GM23338 (cell line): ENCODE data around the gene PITX1. TPM values are rescaled to one million over a fixed set of nuclear protein-coding genes. Genes with fewer than 3 reads are reported as not detected.

Experiments used
- ATAC-seq: fragments of 200-7000 bp; cut with Tn5 transposase; 3 replicates; pipeline ENCODE4 v1.9.1; 2020
- DNase-seq: peaks from one replicate; pipeline ENCODE4 v3.0.0-alpha.2; 2015; ENCODE audit warnings: low spot score
- H2AFZ ChIP-seq: fragments of 200-600 bp; sonication (generic); 2 replicates; pipeline ENCODE4 v1.8.0; 2016; ENCODE audit warnings: antibody characterized with exemption, mild to moderate bottlenecking, moderate library complexity
- H3F3A ChIP-seq: fragments of 200-600 bp; sonication (generic); replicated peaks from 2 replicates; pipeline ENCODE4 v1.8.0; 2017; ENCODE audit warnings: antibody characterized with exemption, mixed run types, low read depth
- H3K27ac ChIP-seq: fragments of 200-600 bp; sonication (generic); 2 replicates; pipeline ENCODE4 v1.6.1; 2016; ENCODE audit warnings: low read depth
- H3K27me3 ChIP-seq: fragments of 200-600 bp; sonication (generic); 2 replicates; pipeline ENCODE4 v1.8.0; 2016; ENCODE audit warnings: mild to moderate bottlenecking, mixed run types, moderate library complexity; ENCODE audit not compliant: insufficient read depth
- H3K36me3 ChIP-seq: fragments of 200-600 bp; sonication (generic); 2 replicates; pipeline ENCODE4 v1.8.0; 2016; ENCODE audit warnings: mild to moderate bottlenecking; ENCODE audit not compliant: insufficient read depth
- H3K4me1 ChIP-seq: fragments of 200-600 bp; sonication (generic); 2 replicates; pipeline ENCODE4 v1.8.0; 2016; ENCODE audit warnings: mild to moderate bottlenecking, moderate library complexity; ENCODE audit not compliant: insufficient read depth
- H3K4me2 ChIP-seq: fragments of 200-600 bp; sonication (generic); 2 replicates; pipeline ENCODE4 v1.7.1; 2017; ENCODE audit warnings: mixed run types
- H3K4me3 ChIP-seq: fragments of 200-600 bp; sonication (generic); 2 replicates; pipeline ENCODE4 v1.6.1; 2016; ENCODE audit warnings: mixed run types
- H3K79me2 ChIP-seq: fragments of 200-600 bp; sonication (generic); replicated peaks from 2 replicates; pipeline ENCODE4 v1.8.0; 2017; ENCODE audit warnings: mild to moderate bottlenecking; ENCODE audit not compliant: insufficient read depth
- H3K9me2 ChIP-seq: fragments of 200-600 bp; sonication (generic); 2 replicates; pipeline ENCODE4 v1.8.0; 2017; ENCODE audit not compliant: insufficient read depth
- H4K20me1 ChIP-seq: fragments of 200-600 bp; sonication (generic); replicated peaks from 2 replicates; pipeline ENCODE4 v1.8.0; 2017; ENCODE audit warnings: mild to moderate bottlenecking; ENCODE audit not compliant: insufficient read depth
- H3K27ac Mint-ChIP-seq: 2 replicates; pipeline ENCODE4 v1.8.0; 2020; ENCODE audit warnings: inconsistent platforms, mild to moderate bottlenecking, moderate library complexity, mixed read lengths
- H3K27me3 Mint-ChIP-seq: 3 replicates; pipeline ENCODE4 v1.8.0; 2022; ENCODE audit warnings: low read depth, mild to moderate bottlenecking, moderate library complexity, mixed read lengths, inconsistent platforms; ENCODE audit not compliant: insufficient read depth, poor library complexity
- H3K36me3 Mint-ChIP-seq: 3 replicates; pipeline ENCODE4 v1.8.0; 2021; ENCODE audit warnings: low read depth, mild to moderate bottlenecking, inconsistent platforms, moderate library complexity, mixed read lengths
- H3K4me1 Mint-ChIP-seq: 3 replicates; pipeline ENCODE4 v1.8.0; 2020; ENCODE audit warnings: mild to moderate bottlenecking, inconsistent platforms, mixed read lengths
- H3K4me3 Mint-ChIP-seq: 3 replicates; pipeline ENCODE4 v1.8.0; 2021; ENCODE audit warnings: moderate library complexity, mild to moderate bottlenecking, inconsistent platforms, mixed read lengths
- H3K9me3 Mint-ChIP-seq: 3 replicates; pipeline ENCODE4 v1.8.0; 2020; ENCODE audit warnings: moderate library complexity, mild to moderate bottlenecking, inconsistent platforms, mixed read lengths
- JUNB ChIP-seq: IDR thresholded peaks from one replicate; pipeline ENCODE4 v1.6.1; 2016; ENCODE audit warnings: antibody characterized with exemption; ENCODE audit not compliant: unreplicated experiment
- ZNF331 ChIP-seq: fragments of 250-450 bp; sonication (Bioruptor Pico); IDR thresholded peaks from 2 replicates; pipeline ENCODE4 v1.5.0; 2020; ENCODE audit warnings: low read depth, mild to moderate bottlenecking, moderate library complexity
- polyA plus RNA-seq: library from polyadenylated mRNA; unstranded; fragments of >200 nt; fragmentation: Nextera tagmentation; extraction: Ambion mirVana; gene quantifications from 2 replicates; pipeline ENCODE4 v1.2.1, GENCODE V29; 2016
- total RNA-seq: library from RNA; depleted of rRNA; stranded (reverse); fragments of >200 nt; shearing (Covaris generic); gene quantifications from 2 replicates; pipeline ENCODE4 v1.2.3, GENCODE V29; 2014
- TF ChIP-seq, protein P1 (sequence below): fragments of 250-450 bp; sonication (Bioruptor Pico); IDR thresholded peaks from 2 replicates; pipeline ENCODE4 v1.5.0; 2020; ENCODE audit warnings: mild to moderate bottlenecking, moderate library complexity
- TF ChIP-seq, protein P2 (sequence below): IDR thresholded peaks from one replicate; pipeline ENCODE4 v1.6.1; 2018; ENCODE audit warnings: antibody characterized with exemption; ENCODE audit not compliant: unreplicated experiment
- TF ChIP-seq, protein P3 (sequence below), 2 experiments: fragments of 200-600 bp in 1 of 2; sonication (generic) in 1 of 2; conservative IDR thresholded peaks; 2 replicates each; pipeline versions ENCODE4 v1.5.1 to v1.6.1; 2016 to 2017; ENCODE audit warnings: antibody characterized with exemption in 2 of 2, low read depth in 2 of 2, mild to moderate bottlenecking in 2 of 2, moderate library complexity in 1 of 2
- TF ChIP-seq, protein P4 (sequence below): IDR thresholded peaks from 2 replicates; pipeline ENCODE4 v1.6.1; 2016; ENCODE audit warnings: antibody characterized with exemption

Gene PITX1
- total and polyA plus RNA-seq, 2 experiments from 2014 or later = not detected

DNA sequence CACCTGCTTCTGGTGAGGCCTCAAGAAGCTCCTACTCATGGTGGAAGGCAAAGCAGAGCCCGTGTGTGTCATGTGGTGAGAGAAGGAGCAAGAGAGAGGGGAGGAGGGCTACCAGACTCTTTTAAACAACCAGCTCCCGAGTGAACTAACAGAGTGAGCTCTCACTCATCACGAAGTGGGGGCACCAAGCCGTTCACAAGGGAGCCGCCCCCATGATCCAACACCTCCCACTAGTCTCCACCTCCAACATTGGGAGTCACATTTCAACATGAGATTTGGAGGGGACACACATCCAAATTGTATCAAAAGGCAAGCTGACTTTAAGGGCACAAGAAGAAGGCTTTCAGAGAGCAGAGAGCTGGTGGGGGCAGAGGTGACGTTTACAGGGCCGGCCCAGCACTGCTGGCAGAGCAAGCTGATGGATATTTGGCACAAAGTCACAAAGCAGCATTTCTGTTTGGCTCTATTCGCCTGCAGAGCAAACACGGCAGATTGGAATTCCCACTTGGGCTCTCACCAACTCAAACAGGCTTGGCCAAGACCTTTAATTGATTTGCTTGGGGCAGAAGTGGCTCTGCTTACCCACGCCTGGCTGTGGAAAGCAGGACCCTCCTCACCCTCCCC lies 20.0 kb downstream of the PITX1 start:
- no peak overlapping the region for H3K27ac ChIP-seq
- H2AFZ ChIP-seq = no peak overlapping the region
- Mint-ChIP-seq H3K27ac (no peak overlapping the region), H3K36me3 (no peaks in the 10 kb centered on the region), H3K27me3 (peaks cover 8% of the 10 kb centered on the region), H3K9me3 (no peaks in the 10 kb centered on the region), H3K4me3 (no peak overlapping the region), H3K4me1 (peaks cover 3% of the 10 kb centered on the region)
- no peaks in the 10 kb centered on the region for H3K79me2 ChIP-seq
- no peaks in the 10 kb centered on the region for H3K4me1 ChIP-seq
- H3K4me3 ChIP-seq = no peak overlapping the region
- H3F3A ChIP-seq = no peaks in the 10 kb centered on the region
- ATAC-seq = no peak
- no peaks in the 10 kb centered on the region for H4K20me1 ChIP-seq
- H3K4me2 ChIP-seq = no peak overlapping the region
- H3K9me2 ChIP-seq = no peaks in the 10 kb centered on the region
- no peaks in the 10 kb centered on the region for H3K27me3 ChIP-seq
- TF ChIP-seq, protein P1, sequence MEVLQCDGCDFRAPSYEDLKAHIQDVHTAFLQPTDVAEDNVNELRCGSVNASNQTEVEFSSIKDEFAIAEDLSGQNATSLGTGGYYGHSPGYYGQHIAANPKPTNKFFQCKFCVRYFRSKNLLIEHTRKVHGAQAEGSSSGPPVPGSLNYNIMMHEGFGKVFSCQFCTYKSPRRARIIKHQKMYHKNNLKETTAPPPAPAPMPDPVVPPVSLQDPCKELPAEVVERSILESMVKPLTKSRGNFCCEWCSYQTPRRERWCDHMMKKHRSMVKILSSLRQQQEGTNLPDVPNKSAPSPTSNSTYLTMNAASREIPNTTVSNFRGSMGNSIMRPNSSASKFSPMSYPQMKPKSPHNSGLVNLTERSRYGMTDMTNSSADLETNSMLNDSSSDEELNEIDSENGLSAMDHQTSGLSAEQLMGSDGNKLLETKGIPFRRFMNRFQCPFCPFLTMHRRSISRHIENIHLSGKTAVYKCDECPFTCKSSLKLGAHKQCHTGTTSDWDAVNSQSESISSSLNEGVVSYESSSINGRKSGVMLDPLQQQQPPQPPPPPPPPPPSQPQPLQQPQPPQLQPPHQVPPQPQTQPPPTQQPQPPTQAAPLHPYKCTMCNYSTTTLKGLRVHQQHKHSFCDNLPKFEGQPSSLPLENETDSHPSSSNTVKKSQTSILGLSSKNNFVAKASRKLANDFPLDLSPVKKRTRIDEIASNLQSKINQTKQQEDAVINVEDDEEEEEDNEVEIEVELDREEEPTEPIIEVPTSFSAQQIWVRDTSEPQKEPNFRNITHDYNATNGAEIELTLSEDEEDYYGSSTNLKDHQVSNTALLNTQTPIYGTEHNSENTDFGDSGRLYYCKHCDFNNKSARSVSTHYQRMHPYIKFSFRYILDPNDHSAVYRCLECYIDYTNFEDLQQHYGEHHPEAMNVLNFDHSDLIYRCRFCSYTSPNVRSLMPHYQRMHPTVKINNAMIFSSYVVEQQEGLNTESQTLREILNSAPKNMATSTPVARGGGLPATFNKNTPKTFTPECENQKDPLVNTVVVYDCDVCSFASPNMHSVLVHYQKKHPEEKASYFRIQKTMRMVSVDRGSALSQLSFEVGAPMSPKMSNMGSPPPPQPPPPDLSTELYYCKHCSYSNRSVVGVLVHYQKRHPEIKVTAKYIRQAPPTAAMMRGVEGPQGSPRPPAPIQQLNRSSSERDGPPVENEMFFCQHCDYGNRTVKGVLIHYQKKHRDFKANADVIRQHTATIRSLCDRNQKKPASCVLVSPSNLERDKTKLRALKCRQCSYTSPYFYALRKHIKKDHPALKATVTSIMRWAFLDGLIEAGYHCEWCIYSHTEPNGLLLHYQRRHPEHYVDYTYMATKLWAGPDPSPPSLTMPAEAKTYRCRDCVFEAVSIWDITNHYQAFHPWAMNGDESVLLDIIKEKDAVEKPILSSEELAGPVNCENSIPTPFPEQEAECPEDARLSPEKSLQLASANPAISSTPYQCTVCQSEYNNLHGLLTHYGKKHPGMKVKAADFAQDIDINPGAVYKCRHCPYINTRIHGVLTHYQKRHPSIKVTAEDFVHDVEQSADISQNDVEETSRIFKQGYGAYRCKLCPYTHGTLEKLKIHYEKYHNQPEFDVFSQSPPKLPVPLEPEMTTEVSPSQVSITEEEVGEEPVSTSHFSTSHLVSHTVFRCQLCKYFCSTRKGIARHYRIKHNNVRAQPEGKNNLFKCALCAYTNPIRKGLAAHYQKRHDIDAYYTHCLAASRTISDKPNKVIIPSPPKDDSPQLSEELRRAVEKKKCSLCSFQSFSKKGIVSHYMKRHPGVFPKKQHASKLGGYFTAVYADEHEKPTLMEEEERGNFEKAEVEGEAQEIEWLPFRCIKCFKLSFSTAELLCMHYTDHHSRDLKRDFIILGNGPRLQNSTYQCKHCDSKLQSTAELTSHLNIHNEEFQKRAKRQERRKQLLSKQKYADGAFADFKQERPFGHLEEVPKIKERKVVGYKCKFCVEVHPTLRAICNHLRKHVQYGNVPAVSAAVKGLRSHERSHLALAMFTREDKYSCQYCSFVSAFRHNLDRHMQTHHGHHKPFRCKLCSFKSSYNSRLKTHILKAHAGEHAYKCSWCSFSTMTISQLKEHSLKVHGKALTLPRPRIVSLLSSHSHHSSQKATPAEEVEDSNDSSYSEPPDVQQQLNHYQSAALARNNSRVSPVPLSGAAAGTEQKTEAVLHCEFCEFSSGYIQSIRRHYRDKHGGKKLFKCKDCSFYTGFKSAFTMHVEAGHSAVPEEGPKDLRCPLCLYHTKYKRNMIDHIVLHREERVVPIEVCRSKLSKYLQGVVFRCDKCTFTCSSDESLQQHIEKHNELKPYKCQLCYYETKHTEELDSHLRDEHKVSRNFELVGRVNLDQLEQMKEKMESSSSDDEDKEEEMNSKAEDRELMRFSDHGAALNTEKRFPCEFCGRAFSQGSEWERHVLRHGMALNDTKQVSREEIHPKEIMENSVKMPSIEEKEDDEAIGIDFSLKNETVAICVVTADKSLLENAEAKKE (CRISPR knock-in tag) = no peak
- no peak for DNase-seq
- H3K36me3 ChIP-seq = no peaks in the 10 kb centered on the region

DNA sequence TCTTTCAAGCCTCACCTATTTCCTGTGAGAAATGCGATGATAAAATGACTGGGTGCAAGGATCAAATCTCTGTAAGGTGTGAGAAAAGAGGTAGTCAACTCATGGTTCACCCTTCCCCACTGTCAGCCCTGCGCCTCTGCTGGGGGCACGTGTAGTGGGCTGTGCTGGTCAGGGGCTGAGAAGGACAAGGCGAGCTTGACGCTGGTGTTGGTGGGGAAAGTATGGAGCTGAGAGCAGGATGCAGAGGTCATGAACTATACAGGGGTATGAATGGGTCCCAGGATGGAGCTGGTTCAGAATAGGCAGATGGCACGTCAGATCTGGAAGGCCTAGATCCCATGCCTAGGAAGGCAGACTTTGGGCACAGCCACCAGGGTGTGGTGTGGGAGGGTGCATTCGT lies 20.6 kb downstream of the PITX1 start:
- Histone ChIP-seq H3K27ac (no peak overlapping the region), H4K20me1 (no peaks in the 10 kb centered on the region), H3K9me2 (no peaks in the 10 kb centered on the region), H3F3A (no peaks in the 10 kb centered on the region), H3K79me2 (no peaks in the 10 kb centered on the region), H3K4me3 (no peak overlapping the region), H3K4me2 (no peak overlapping the region), H3K27me3 (no peaks in the 10 kb centered on the region), H2AFZ (no peak overlapping the region), H3K36me3 (no peaks in the 10 kb centered on the region), H3K4me1 (no peaks in the 10 kb centered on the region)
- Mint-ChIP-seq H3K4me3 (no peak overlapping the region), H3K27me3 (peaks cover 4% of the 10 kb centered on the region), H3K9me3 (no peaks in the 10 kb centered on the region), H3K27ac (no peak overlapping the region), H3K36me3 (no peaks in the 10 kb centered on the region), H3K4me1 (peaks cover 3% of the 10 kb centered on the region)
- no peak for DNase-seq
- no peak for ATAC-seq
- TF ChIP-seq ZNF331 (no peak), JUNB (no peak)
- TF ChIP-seq, protein P2, sequence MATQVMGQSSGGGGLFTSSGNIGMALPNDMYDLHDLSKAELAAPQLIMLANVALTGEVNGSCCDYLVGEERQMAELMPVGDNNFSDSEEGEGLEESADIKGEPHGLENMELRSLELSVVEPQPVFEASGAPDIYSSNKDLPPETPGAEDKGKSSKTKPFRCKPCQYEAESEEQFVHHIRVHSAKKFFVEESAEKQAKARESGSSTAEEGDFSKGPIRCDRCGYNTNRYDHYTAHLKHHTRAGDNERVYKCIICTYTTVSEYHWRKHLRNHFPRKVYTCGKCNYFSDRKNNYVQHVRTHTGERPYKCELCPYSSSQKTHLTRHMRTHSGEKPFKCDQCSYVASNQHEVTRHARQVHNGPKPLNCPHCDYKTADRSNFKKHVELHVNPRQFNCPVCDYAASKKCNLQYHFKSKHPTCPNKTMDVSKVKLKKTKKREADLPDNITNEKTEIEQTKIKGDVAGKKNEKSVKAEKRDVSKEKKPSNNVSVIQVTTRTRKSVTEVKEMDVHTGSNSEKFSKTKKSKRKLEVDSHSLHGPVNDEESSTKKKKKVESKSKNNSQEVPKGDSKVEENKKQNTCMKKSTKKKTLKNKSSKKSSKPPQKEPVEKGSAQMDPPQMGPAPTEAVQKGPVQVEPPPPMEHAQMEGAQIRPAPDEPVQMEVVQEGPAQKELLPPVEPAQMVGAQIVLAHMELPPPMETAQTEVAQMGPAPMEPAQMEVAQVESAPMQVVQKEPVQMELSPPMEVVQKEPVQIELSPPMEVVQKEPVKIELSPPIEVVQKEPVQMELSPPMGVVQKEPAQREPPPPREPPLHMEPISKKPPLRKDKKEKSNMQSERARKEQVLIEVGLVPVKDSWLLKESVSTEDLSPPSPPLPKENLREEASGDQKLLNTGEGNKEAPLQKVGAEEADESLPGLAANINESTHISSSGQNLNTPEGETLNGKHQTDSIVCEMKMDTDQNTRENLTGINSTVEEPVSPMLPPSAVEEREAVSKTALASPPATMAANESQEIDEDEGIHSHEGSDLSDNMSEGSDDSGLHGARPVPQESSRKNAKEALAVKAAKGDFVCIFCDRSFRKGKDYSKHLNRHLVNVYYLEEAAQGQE = no peak
- TF ChIP-seq, protein P3, sequence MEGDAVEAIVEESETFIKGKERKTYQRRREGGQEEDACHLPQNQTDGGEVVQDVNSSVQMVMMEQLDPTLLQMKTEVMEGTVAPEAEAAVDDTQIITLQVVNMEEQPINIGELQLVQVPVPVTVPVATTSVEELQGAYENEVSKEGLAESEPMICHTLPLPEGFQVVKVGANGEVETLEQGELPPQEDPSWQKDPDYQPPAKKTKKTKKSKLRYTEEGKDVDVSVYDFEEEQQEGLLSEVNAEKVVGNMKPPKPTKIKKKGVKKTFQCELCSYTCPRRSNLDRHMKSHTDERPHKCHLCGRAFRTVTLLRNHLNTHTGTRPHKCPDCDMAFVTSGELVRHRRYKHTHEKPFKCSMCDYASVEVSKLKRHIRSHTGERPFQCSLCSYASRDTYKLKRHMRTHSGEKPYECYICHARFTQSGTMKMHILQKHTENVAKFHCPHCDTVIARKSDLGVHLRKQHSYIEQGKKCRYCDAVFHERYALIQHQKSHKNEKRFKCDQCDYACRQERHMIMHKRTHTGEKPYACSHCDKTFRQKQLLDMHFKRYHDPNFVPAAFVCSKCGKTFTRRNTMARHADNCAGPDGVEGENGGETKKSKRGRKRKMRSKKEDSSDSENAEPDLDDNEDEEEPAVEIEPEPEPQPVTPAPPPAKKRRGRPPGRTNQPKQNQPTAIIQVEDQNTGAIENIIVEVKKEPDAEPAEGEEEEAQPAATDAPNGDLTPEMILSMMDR (conservative IDR thresholded peaks at IDR 0.05; ENCODE audit: low read depth in 2 of 2) = no peak
- TF ChIP-seq, protein P4, sequence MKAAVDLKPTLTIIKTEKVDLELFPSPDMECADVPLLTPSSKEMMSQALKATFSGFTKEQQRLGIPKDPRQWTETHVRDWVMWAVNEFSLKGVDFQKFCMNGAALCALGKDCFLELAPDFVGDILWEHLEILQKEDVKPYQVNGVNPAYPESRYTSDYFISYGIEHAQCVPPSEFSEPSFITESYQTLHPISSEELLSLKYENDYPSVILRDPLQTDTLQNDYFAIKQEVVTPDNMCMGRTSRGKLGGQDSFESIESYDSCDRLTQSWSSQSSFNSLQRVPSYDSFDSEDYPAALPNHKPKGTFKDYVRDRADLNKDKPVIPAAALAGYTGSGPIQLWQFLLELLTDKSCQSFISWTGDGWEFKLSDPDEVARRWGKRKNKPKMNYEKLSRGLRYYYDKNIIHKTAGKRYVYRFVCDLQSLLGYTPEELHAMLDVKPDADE = no peak
